MM.1S (cell line): ENCODE data around the gene TEKT3.

Experiments used
- DNase-seq: peaks from one replicate; pipeline ENCODE4 v3.0.0-alpha.2; 2015
- H2AFZ ChIP-seq: fragments of 300-600 bp; sonication (generic); 2 replicates; pipeline ENCODE4 v1.6.0; 2016; ENCODE audit warnings: antibody characterized with exemption, low read length
- H3F3A ChIP-seq: fragments of 300-600 bp; sonication (generic); 2 replicates; pipeline ENCODE4 v1.6.1; 2016; ENCODE audit warnings: mild to moderate bottlenecking, antibody characterized with exemption, low read length, moderate library complexity, mixed read lengths; ENCODE audit not compliant: insufficient read depth
- H3K27ac ChIP-seq: fragments of 300-600 bp; sonication (generic); 2 replicates; pipeline ENCODE4 v1.5.1; 2016; ENCODE audit warnings: mild to moderate bottlenecking, low read length
- H3K27me3 ChIP-seq: fragments of 300-600 bp; sonication (generic); replicated peaks from 2 replicates; pipeline ENCODE4 v1.6.0; 2016; ENCODE audit warnings: low read length; ENCODE audit not compliant: insufficient read depth
- H3K36me3 ChIP-seq: fragments of 300-600 bp; sonication (generic); replicated peaks from 2 replicates; pipeline ENCODE4 v1.6.1; 2016; ENCODE audit warnings: mild to moderate bottlenecking, low read length, mixed read lengths; ENCODE audit not compliant: insufficient read depth
- H3K4me1 ChIP-seq: fragments of 300-600 bp; sonication (generic); 2 replicates; pipeline ENCODE4 v1.6.1; 2016; ENCODE audit warnings: low read length, mixed read lengths
- H3K4me2 ChIP-seq: fragments of 300-600 bp; sonication (generic); 2 replicates; pipeline ENCODE4 v1.6.0; 2016; ENCODE audit warnings: low read depth, low read length
- H3K4me3 ChIP-seq: fragments of 300-600 bp; sonication (generic); 2 replicates; pipeline ENCODE4 v1.5.1; 2016; ENCODE audit warnings: low read length, mixed read lengths
- H3K79me2 ChIP-seq: fragments of 300-600 bp; sonication (generic); 2 replicates; pipeline ENCODE4 v1.6.1; 2016; ENCODE audit warnings: mixed run types, low read length, mixed read lengths
- H3K9ac ChIP-seq: fragments of 300-600 bp; sonication (generic); 2 replicates; pipeline ENCODE4 v1.6.1; 2016; ENCODE audit warnings: low read length, mixed read lengths
- H3K9me2 ChIP-seq: fragments of 300-600 bp; sonication (generic); replicated peaks from 2 replicates; pipeline ENCODE4 v1.6.1; 2016; ENCODE audit warnings: mild to moderate bottlenecking, low read length, mixed read lengths; ENCODE audit not compliant: insufficient read depth
- H3K9me3 ChIP-seq: fragments of 300-600 bp; sonication (generic); replicated peaks from 2 replicates; pipeline ENCODE4 v1.6.1; 2016; ENCODE audit warnings: mild to moderate bottlenecking, low read length, mixed read lengths; ENCODE audit not compliant: insufficient read depth
- H4K20me1 ChIP-seq: fragments of 300-600 bp; sonication (generic); 2 replicates; pipeline ENCODE4 v1.6.1; 2016; ENCODE audit warnings: mild to moderate bottlenecking, low read length, moderate library complexity, mixed read lengths; ENCODE audit not compliant: insufficient read depth
- CTCF ChIP-seq: fragments of 300-600 bp; sonication (generic); IDR thresholded peaks from 2 replicates; pipeline ENCODE4 v1.5.1; 2016; ENCODE audit warnings: antibody characterized with exemption, low read length, mixed read lengths
- EZH2 ChIP-seq: fragments of 300-600 bp; sonication (generic); optimal IDR thresholded peaks from 2 replicates; pipeline ENCODE3; 2017; ENCODE audit warnings: low read depth, mild to moderate bottlenecking, antibody characterized with exemption, low read length, mixed read lengths
- EZH2phosphoT487 ChIP-seq: fragments of 300-600 bp; sonication (generic); IDR thresholded peaks from 2 replicates; pipeline ENCODE4 v1.6.1; 2018; ENCODE audit warnings: antibody characterized with exemption, low read length

The TEKT3 gene

GRCh38 chr17:15285466-15285865 is 55.9 kb downstream of the TEKT3 start:
- Histone ChIP-seq H3K36me3 (no peaks in the 10 kb centered on the region), H3K27me3 (no peaks in the 10 kb centered on the region), H4K20me1 (no peaks in the 10 kb centered on the region), H3K4me2 (no peak overlapping the region), H3K27ac (no peak overlapping the region), H3K79me2 (no peaks in the 10 kb centered on the region), H3K9ac (no peak overlapping the region), H2AFZ (no peak overlapping the region), H3K4me3 (no peak overlapping the region), H3F3A (no peaks in the 10 kb centered on the region), H3K9me3 (no peaks in the 10 kb centered on the region), H3K4me1 (no peaks in the 10 kb centered on the region), H3K9me2 (no peaks in the 10 kb centered on the region)
- no peak for TF ChIP-seq CTCF
- TF ChIP-seq EZH2phosphoT487, result no peak
- no peak for TF ChIP-seq EZH2
- DNase-seq, result no peak

GRCh38 chr17:15284537-15284936 is 56.9 kb downstream of the TEKT3 start:
- H3K4me3 ChIP-seq, result no peak overlapping the region
- H2AFZ ChIP-seq, result no peak overlapping the region
- H3K36me3 ChIP-seq, result no peaks in the 10 kb centered on the region
- no peak for DNase-seq
- no peaks in the 10 kb centered on the region for H3K4me1 ChIP-seq
- no peak overlapping the region for H3K4me2 ChIP-seq
- no peaks in the 10 kb centered on the region for H3F3A ChIP-seq
- no peaks in the 10 kb centered on the region for H3K9me3 ChIP-seq
- H4K20me1 ChIP-seq, result no peaks in the 10 kb centered on the region
- H3K9me2 ChIP-seq, result no peaks in the 10 kb centered on the region
- TF ChIP-seq CTCF (no peak), EZH2 (no peak), EZH2phosphoT487 (no peak)
- H3K27me3 ChIP-seq, result no peaks in the 10 kb centered on the region
- H3K27ac ChIP-seq, result no peak overlapping the region
- H3K9ac ChIP-seq, result no peak overlapping the region
- no peaks in the 10 kb centered on the region for H3K79me2 ChIP-seq

- Histone ChIP-seq H3K9me2 (no peaks in the 10 kb centered on the region), H3K27me3 (no peaks in the 10 kb centered on the region), H3K9me3 (no peaks in the 10 kb centered on the region), H3K9ac (no peak overlapping the region), H4K20me1 (no peaks in the 10 kb centered on the region), H3F3A (no peaks in the 10 kb centered on the region), H3K4me3 (no peak overlapping the region), H3K27ac (no peak overlapping the region), H3K79me2 (no peaks in the 10 kb centered on the region), H3K36me3 (no peaks in the 10 kb centered on the region), H3K4me1 (no peaks in the 10 kb centered on the region), H2AFZ (no peak overlapping the region), H3K4me2 (no peak overlapping the region)
- no peak for DNase-seq
- no peak for TF ChIP-seq CTCF
- TF ChIP-seq EZH2, result no peak
- TF ChIP-seq EZH2phosphoT487, result no peak
Measured at GRCh38 chr17:15284107-15284506, 57.3 kb downstream of the TEKT3 start.
